ENCODE data around the gene AHI1.

GRCh38 chr6:135397172-135397952, 100.2 kb downstream of the AHI1 start:
- TF ChIP-seq CTCF (conservative IDR thresholded peaks at IDR 0.05 in 1 of 2, IDR thresholded peaks at IDR 0.05 in 1 of 2; ENCODE audit: extremely low read depth in 1 of 2, insufficient read depth in 1 of 2, low read depth in 1 of 2, low read length in 2 of 2) (no peak), EZH2 (IDR thresholded peaks at IDR 0.05; ENCODE audit: borderline replicate concordance, low read length) (no peak)

Measured in mammary epithelial cell (primary cell).